Activated B cell treated with CpG ODN at 0.5 μM for 24 hours (primary cell): ENCODE data around the gene RASGRF2. TPM values are rescaled to one million over a fixed set of nuclear protein-coding genes. Genes with fewer than 3 reads are reported as not detected.

Experiments
- ATAC-seq: fragments of 200-7000 bp; cut with Tn5 transposase; one replicate; pipeline ENCODE4 v1.10.0; 2021; ENCODE audit warnings: low read depth, mild to moderate bottlenecking, moderate library complexity
- CTCF ChIA-PET: fragments of 350-600 bp; sonication (Branson Sonifier 250); formaldehyde crosslinking; loops from one replicate; lab custom pipeline; 2021; ENCODE audit warnings: antibody characterized with exemption; lab: Charles Lee
- POLR2A ChIA-PET: fragments of 350-600 bp; sonication (Branson Sonifier 250); formaldehyde crosslinking; loops from one replicate; lab custom pipeline; 2021; ENCODE audit warnings: antibody characterized with exemption; lab: Charles Lee
- DNase-seq: peaks from one replicate; pipeline ENCODE4 v3.0.0; 2022
- H3K27ac Mint-ChIP-seq: one replicate; pipeline ENCODE4 v1.8.0; 2020; ENCODE audit warnings: mixed read lengths
- H3K27me3 Mint-ChIP-seq: one replicate; pipeline ENCODE4 v1.8.0; 2021; ENCODE audit warnings: mixed read lengths
- H3K36me3 Mint-ChIP-seq: one replicate; pipeline ENCODE4 v1.8.0; 2021; ENCODE audit warnings: low read depth, mixed read lengths
- H3K4me1 Mint-ChIP-seq: one replicate; pipeline ENCODE4 v1.8.0; 2021; ENCODE audit warnings: mixed read lengths
- H3K4me3 Mint-ChIP-seq: one replicate; pipeline ENCODE4 v1.8.0; 2020; ENCODE audit warnings: mild to moderate bottlenecking, mixed read lengths
- H3K9me3 Mint-ChIP-seq: one replicate; pipeline ENCODE4 v1.8.0; 2020; ENCODE audit warnings: mixed read lengths
- CTCF ChIP-seq: fragments of 200-600 bp; IDR thresholded peaks from one replicate; pipeline ENCODE4 v1.8.0; 2022; ENCODE audit warnings: antibody characterized with exemption, mild to moderate bottlenecking
- intact Hi-C: fragments of 100-400 bp; cut with micrococcal nuclease; formaldehyde crosslinking; loops from one replicate; pipeline ENCODE4 v1.15.1; 2024
- total RNA-seq: library from RNA; stranded (reverse); gene quantifications from 2 replicates; pipeline ENCODE4 v1.2.3, GENCODE V29; 2022

Gene RASGRF2
- total RNA-seq, 1 donor from 2014 or later: 0.64 TPM

- Mint-ChIP-seq H3K4me3 (no peak overlapping the region), H3K27me3 (peaks cover 6% of the 10 kb centered on the region), H3K36me3 (no peaks in the 10 kb centered on the region), H3K4me1 (no peaks in the 10 kb centered on the region), H3K9me3 (no peaks in the 10 kb centered on the region), H3K27ac (no peak overlapping the region)
- no peak for DNase-seq
- TF ChIP-seq CTCF: no peak
- no peak for ATAC-seq
- intact Hi-C loops: no loop called here
- CTCF ChIA-PET: no interaction called here
- POLR2A ChIA-PET: no interaction called here
Observed at GRCh38 chr5:81125959-81126358, 165.8 kb downstream of the RASGRF2 start.

GRCh38 chr5:81128416-81128815, 168.3 kb downstream of the RASGRF2 start:
- ChIA-PET CTCF (no interaction called here), POLR2A (no interaction called here)
- intact Hi-C loops: no loop called here
- H3K27me3 Mint-ChIP-seq: peaks cover 3% of the 10 kb centered on the region
- H3K4me1 Mint-ChIP-seq: no peaks in the 10 kb centered on the region
- H3K9me3 Mint-ChIP-seq: no peaks in the 10 kb centered on the region
- TF ChIP-seq CTCF: no peak
- H3K4me3 Mint-ChIP-seq: no peak overlapping the region
- ATAC-seq (no peak), DNase-seq (no peak)
- no peak overlapping the region for H3K27ac Mint-ChIP-seq
- no peaks in the 10 kb centered on the region for H3K36me3 Mint-ChIP-seq

- intact Hi-C loops: no loop called here
- ChIA-PET CTCF (no interaction called here), POLR2A (no interaction called here)
- Mint-ChIP-seq H3K27ac (no peak overlapping the region), H3K4me1 (no peaks in the 10 kb centered on the region), H3K9me3 (peaks cover 6% of the 10 kb centered on the region), H3K36me3 (no peaks in the 10 kb centered on the region), H3K4me3 (no peak overlapping the region), H3K27me3 (peaks cover 3% of the 10 kb centered on the region)
- no peak for ATAC-seq
- DNase-seq: no peak
- no peak for TF ChIP-seq CTCF
Observed at GRCh38 chr5:81132381-81132780, 172.2 kb downstream of the RASGRF2 start.

- no peak for TF ChIP-seq CTCF
- ChIA-PET POLR2A (no interaction called here), CTCF (no interaction called here)
- Mint-ChIP-seq H3K9me3 (peaks cover 6% of the 10 kb centered on the region), H3K27ac (no peak overlapping the region), H3K27me3 (no peaks in the 10 kb centered on the region), H3K4me3 (no peak overlapping the region), H3K4me1 (no peaks in the 10 kb centered on the region), H3K36me3 (no peaks in the 10 kb centered on the region)
- no peak for ATAC-seq
- intact Hi-C loops: no loop called here
- no peak for DNase-seq
Observed at GRCh38 chr5:81134066-81134465, 173.9 kb downstream of the RASGRF2 start.

GRCh38 chr5:81134566-81134965, 174.4 kb downstream of the RASGRF2 start:
- POLR2A ChIA-PET: no interaction called here
- no peak for TF ChIP-seq CTCF
- Mint-ChIP-seq H3K9me3 (peaks cover 6% of the 10 kb centered on the region), H3K36me3 (no peaks in the 10 kb centered on the region), H3K4me3 (no peak overlapping the region), H3K4me1 (no peaks in the 10 kb centered on the region), H3K27me3 (no peaks in the 10 kb centered on the region), H3K27ac (no peak overlapping the region)
- intact Hi-C loops: no loop called here
- CTCF ChIA-PET: no interaction called here
- DNase-seq (no peak), ATAC-seq (no peak)
